ENCODE measurements around the gene KATNB1. TPM values are rescaled to one million over a fixed set of nuclear protein-coding genes. Genes with fewer than 3 reads are reported as not detected.

The KATNB1 gene
- total RNA-seq, 6 experiments from 2014 or later = 5.6 to 17.5 (median 8.5) TPM

DNA sequence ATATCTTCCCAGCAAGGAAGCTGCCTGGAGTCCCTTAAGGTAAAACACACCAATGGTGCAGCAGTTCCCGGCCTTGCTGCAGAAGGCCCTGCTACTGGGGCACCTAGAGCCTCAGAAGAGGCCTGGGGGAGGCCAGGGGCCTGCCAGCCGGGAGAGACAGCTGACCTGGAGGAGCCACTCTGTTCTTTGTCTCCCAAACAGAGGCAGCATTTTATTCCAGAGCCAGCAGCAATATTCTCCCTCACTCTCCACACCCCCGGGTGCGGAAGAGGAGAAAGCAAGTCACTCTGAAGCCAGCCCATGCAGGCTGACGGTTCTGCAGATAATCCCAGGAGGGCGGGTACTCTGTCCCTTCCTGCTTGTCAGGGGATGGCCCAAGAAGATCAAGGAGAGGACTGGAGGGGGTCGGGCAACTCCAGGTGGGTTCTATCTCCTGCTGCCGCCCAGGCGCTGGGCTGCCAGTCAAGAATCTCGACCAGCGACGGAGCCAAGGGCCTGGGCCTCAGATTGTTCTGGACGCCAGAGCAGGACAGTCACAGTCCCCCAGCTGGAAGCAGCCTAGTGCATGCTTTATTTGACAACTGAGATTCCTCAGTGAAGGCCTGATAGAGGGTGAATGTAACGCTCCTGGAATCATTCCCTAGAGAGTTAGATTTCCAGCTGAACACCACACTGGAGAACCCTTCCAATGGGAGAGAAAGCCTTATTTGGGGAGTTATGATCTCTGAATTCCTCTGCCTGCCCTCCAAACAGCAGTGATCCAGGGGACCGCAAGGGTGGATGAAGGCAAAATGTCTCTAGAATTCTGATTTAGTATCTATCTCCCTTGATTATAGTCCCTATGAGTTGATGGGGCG lies 67.8 kb downstream of the KATNB1 start:
- Histone ChIP-seq H3K27ac (peak overlapping the region in 2 of 3 donors; percentile 83 to 97), H3K4me3 (no peak overlapping the region), H3K27me3 (no peaks in the 10 kb centered on the region), H3K36me3 (no peaks in the 10 kb centered on the region), H3K9me3 (no peaks in the 10 kb centered on the region), H3K4me1 (peaks cover 0 to 66% (median 24%) of the 10 kb centered on the region in 4 donors)
- peak in 1 of 3 donors; percentile 7 for DNase-seq
- intact Hi-C loops (cut with DNase I) = no loop called here
- ATAC-seq = peak in 1 of 4 donors; percentile 1
- TF ChIP-seq, protein P1, sequence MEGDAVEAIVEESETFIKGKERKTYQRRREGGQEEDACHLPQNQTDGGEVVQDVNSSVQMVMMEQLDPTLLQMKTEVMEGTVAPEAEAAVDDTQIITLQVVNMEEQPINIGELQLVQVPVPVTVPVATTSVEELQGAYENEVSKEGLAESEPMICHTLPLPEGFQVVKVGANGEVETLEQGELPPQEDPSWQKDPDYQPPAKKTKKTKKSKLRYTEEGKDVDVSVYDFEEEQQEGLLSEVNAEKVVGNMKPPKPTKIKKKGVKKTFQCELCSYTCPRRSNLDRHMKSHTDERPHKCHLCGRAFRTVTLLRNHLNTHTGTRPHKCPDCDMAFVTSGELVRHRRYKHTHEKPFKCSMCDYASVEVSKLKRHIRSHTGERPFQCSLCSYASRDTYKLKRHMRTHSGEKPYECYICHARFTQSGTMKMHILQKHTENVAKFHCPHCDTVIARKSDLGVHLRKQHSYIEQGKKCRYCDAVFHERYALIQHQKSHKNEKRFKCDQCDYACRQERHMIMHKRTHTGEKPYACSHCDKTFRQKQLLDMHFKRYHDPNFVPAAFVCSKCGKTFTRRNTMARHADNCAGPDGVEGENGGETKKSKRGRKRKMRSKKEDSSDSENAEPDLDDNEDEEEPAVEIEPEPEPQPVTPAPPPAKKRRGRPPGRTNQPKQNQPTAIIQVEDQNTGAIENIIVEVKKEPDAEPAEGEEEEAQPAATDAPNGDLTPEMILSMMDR (IDR thresholded peaks at IDR 0.05) = no peak
- no peak for TF ChIP-seq POLR2A (IDR thresholded peaks at IDR 0.05)
- 83% methylated on average over 1 of the region's 16 CpGs for WGBS (ENCODE audit: insufficient coverage, low coverage, low lambda C conversion rate, missing lambda C conversion rate)

DNA sequence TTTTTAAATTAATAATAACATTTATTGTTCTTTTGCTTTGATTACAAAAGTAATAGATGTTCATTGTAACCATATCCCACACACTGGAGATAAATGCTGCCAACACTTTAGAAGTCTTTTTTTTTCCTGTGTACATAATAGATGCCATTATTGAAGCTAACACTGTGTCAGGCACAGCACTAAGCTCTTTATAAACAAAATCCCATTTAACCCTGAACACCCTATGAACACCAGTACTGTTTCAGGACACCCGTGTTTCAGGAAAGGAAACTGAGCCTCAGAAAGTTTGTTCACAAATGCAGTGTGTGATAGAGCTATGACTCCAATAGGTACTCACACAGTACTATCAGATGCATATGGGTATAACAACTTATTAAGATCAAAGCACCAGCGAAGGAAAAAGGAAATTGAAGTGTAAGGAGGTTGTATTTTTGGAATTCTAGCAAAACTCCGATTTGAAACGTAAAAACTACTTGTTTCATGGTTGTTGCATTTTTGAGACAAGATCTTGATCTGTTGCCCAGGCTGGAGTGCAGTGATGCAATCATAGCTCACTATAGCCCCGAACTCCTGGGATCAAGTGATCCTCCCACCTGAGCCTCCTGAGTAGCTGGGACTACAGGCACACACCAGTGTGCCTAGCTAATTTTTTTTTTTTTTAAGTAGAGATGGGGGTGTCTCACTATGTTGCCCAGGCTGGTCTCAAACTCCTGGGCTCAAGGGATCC lies 68.7 kb downstream of the KATNB1 start:
- Histone ChIP-seq H3K9me3 (no peaks in the 10 kb centered on the region), H3K36me3 (no peaks in the 10 kb centered on the region), H3K4me1 (peaks cover 0 to 64% (median 23%) of the 10 kb centered on the region in 4 donors), H3K27ac (peak overlapping the region in 2 of 3 donors; percentile 83 to 97), H3K27me3 (no peaks in the 10 kb centered on the region), H3K4me3 (no peak overlapping the region)
- ATAC-seq (no peak), DNase-seq (no peak)
- 43% methylated on average over 5 of the region's 5 CpGs for WGBS (ENCODE audit: insufficient coverage, low coverage, low lambda C conversion rate, missing lambda C conversion rate)
- intact Hi-C loops (cut with DNase I) = no loop called here
- TF ChIP-seq POLR2A (IDR thresholded peaks at IDR 0.05) = no peak
- TF ChIP-seq, protein P1 (IDR thresholded peaks at IDR 0.05) = no peak

GRCh38 chr16:57805176-57805575 lies 69.6 kb downstream of the KATNB1 start:
- Histone ChIP-seq H3K27me3 (no peaks in the 10 kb centered on the region), H3K9me3 (no peaks in the 10 kb centered on the region), H3K36me3 (no peaks in the 10 kb centered on the region), H3K4me1 (peaks cover 0 to 64% (median 23%) of the 10 kb centered on the region in 4 donors), H3K4me3 (no peak overlapping the region), H3K27ac (no peak overlapping the region)
- intact Hi-C loops (cut with DNase I) = no loop called here
- no peak for DNase-seq
- ATAC-seq = no peak
- 56% methylated on average over 4 of the region's 6 CpGs for whole genome bisulfite sequencing (ENCODE audit: insufficient coverage, low coverage, low lambda C conversion rate, missing lambda C conversion rate)
- TF ChIP-seq, protein P1 (IDR thresholded peaks at IDR 0.05) = no peak
- TF ChIP-seq POLR2A (IDR thresholded peaks at IDR 0.05) = no peak

Small RNAs within 50 kb of the gene (microRNA-seq; reads per million reads assigned to microRNA genes)
- gene MIR6772 = 0 reads per million in 2 donors

Small RNAs within 50 kb of the gene (small RNA-seq; reads per million reads assigned to genes)
- gene MIR6772 = 0.68 to 1.0 reads per million in 2 experiments

Other genes with a start within 250 kb of the KATNB1 start
- 10 to 100 TPM; 20.0 to 62.1 (median 36.7) TPM for gene DOK4, start 249.3 kb upstream of the KATNB1 start, total RNA-seq
- gene CCDC102A, start 199.2 kb upstream of the KATNB1 start, total RNA-seq = 1 to 10 TPM in 5 of 6 experiments, under 1 TPM in 1; 0.97 to 1.9 (median 1.2) TPM
- under 1 TPM in 4 of 6 experiments, not detected in 2; 0.09 to 0.54 (median 0.18) TPM for gene ADGRG5, start 193.1 kb upstream of the KATNB1 start, total RNA-seq
- 1 to 10 TPM; 1.8 to 4.2 (median 3.4) TPM for gene ADGRG1, start 107.1 kb upstream of the KATNB1 start, total RNA-seq
- 1 to 10 TPM in 1 of 6 experiments, under 1 TPM in 5; 0.37 to 1.6 (median 0.83) TPM for gene ADGRG3, start 67.5 kb upstream of the KATNB1 start, total RNA-seq
- under 1 TPM; 0.06 to 0.37 (median 0.19) TPM for gene DRC7, start 41.0 kb upstream of the KATNB1 start, total RNA-seq
- 10 to 100 TPM; 20.3 to 88.9 (median 46.4) TPM for gene KIFC3, start 66.7 kb downstream of the KATNB1 start, total RNA-seq
- not detected for gene CNGB1, start 235.4 kb downstream of the KATNB1 start, total RNA-seq

Data from right lobe of liver (tissue), 6 donors.